Activated T-cell treated with anti-CD3 and anti-CD28 coated beads, Interleukin-2, amount 50 U/mL, for 72 hours (primary cell): ENCODE results near the gene ACTL8. TPM values are rescaled to one million over a fixed set of nuclear protein-coding genes. Genes with fewer than 3 reads are reported as not detected.

Experiments
- ATAC-seq, 2 donors: fragments of 150-1000 bp; cut with Tn5 transposase; replicated peaks in 1 of 2; 2 replicates each; pipeline ENCODE4 v1.10.0; 2021; ENCODE audit warnings: moderate library complexity in 2 of 2, mild to moderate bottlenecking in 1 of 2
- DNase-seq, 2 donors: peaks; one replicate each; pipeline ENCODE4 v3.0.0; 2021 to 2022; ENCODE audit warnings: mixed read lengths in 1 of 2
- H3K27ac Mint-ChIP-seq: one replicate; pipeline ENCODE4 v1.8.0; 2022; ENCODE audit warnings: mild to moderate bottlenecking, moderate library complexity, mixed read lengths
- H3K27me3 Mint-ChIP-seq: one replicate; pipeline ENCODE4 v1.8.0; 2022; ENCODE audit warnings: low read depth, mixed read lengths
- H3K36me3 Mint-ChIP-seq, 2 donors: one replicate each; pipeline ENCODE4 v1.8.0; 2022; ENCODE audit warnings: mixed read lengths in 2 of 2, mild to moderate bottlenecking in 1 of 2; ENCODE audit not compliant: insufficient read depth in 2 of 2
- H3K4me1 Mint-ChIP-seq: one replicate; pipeline ENCODE4 v1.8.0; 2022; ENCODE audit warnings: low read depth, mixed read lengths
- H3K4me3 Mint-ChIP-seq, 2 donors: one replicate each; pipeline ENCODE4 v1.8.0; 2022; ENCODE audit warnings: mild to moderate bottlenecking in 2 of 2, mixed read lengths in 2 of 2, moderate library complexity in 2 of 2
- H3K9me3 Mint-ChIP-seq, 2 donors: one replicate each; pipeline ENCODE4 v1.8.0; 2022; ENCODE audit warnings: mixed read lengths in 2 of 2
- total RNA-seq, 2 donors: library from RNA; stranded (reverse); gene quantifications; one replicate each; pipeline ENCODE4 v1.2.3, GENCODE V29; 2022

ACTL8 gene
- total RNA-seq, 2 donors from 2014 or later: not detected

DNA sequence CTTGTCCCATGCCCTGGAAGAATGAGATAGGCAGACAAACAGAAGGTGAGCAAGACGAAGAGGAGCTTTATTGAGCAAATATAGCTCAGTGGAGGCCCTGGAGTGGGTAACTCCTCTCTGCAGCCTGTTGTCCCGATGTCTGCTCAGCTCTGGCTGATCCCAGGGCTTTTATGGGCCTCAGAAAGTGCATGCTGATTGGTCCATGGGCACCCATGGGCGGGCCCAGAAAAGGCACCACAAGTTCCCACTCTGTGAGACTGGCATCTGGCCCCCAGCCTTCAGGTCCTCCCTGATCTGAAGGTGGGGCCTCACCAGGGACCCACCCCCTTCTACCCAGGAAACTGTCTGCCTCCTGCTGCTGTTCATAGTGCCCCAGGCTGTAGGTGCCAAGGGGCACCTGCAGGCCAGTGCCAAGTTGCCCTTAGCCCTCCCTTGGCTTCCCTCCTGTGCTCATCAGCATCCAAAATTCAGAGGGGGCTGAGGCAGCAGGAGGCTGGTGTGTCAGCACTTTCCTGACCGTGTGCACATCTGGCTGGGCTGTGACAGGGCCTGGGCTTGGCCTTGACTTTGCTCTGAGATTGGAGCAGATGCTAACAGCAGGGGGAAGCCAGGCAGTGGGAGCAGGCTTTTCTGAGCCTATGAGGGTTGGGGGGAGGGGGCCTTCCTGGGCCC, 35.4 kb downstream of the ACTL8 start:
- H3K27me3 Mint-ChIP-seq: peaks cover 4% of the 10 kb centered on the region
- H3K4me1 Mint-ChIP-seq: no peaks in the 10 kb centered on the region
- no peaks in the 10 kb centered on the region for H3K9me3 Mint-ChIP-seq
- DNase-seq: no peak
- H3K4me3 Mint-ChIP-seq: no peak overlapping the region
- no peak for ATAC-seq
- no peaks in the 10 kb centered on the region for H3K36me3 Mint-ChIP-seq
- no peak overlapping the region for H3K27ac Mint-ChIP-seq

DNA sequence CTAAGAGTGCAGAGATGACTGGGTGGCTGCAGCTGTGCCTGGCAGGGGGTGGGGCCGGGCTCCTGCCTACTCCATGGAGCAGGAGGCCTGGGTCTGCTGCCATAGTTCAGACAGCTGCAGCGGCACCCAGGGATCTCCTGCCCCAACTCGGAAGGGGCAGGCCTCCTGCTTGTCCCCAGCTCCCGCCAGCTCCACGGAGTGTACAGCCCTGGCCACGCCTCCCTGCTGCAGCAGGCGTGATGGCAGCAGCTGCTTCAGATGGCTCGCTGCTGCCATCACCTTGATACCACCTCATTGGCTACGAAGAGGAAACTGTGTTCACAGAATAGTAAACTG, 35.9 kb downstream of the ACTL8 start:
- Mint-ChIP-seq H3K4me3 (no peak overlapping the region), H3K36me3 (no peaks in the 10 kb centered on the region), H3K27me3 (peaks cover 5% of the 10 kb centered on the region), H3K27ac (no peak overlapping the region), H3K4me1 (no peaks in the 10 kb centered on the region), H3K9me3 (no peaks in the 10 kb centered on the region)
- DNase-seq (no peak), ATAC-seq (no peak)

DNA sequence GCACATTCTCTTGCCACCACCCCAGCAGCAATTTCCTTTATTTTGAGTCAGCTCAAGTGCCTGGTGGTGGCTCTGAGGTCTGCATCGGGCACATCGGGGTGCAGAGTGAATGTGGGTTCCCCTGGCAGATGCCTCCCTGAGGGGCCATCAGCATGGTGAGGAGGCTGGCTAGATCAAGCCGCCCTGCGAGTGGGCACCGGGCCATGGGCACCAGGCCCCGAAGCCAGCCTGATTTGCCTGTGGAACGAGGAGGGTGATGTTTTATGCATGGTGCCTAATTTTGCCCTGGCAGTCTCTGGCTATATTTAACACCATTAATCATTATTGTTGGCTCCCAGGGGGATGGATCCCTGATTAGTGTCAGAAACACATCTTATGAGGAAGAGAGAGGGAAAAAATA, 36.3 kb downstream of the ACTL8 start:
- H3K4me3 Mint-ChIP-seq: no peak overlapping the region
- H3K4me1 Mint-ChIP-seq: no peaks in the 10 kb centered on the region
- H3K27me3 Mint-ChIP-seq: peaks cover 5% of the 10 kb centered on the region
- ATAC-seq: no peak
- H3K27ac Mint-ChIP-seq: no peak overlapping the region
- no peak for DNase-seq
- H3K36me3 Mint-ChIP-seq: no peaks in the 10 kb centered on the region
- H3K9me3 Mint-ChIP-seq: no peaks in the 10 kb centered on the region

DNA sequence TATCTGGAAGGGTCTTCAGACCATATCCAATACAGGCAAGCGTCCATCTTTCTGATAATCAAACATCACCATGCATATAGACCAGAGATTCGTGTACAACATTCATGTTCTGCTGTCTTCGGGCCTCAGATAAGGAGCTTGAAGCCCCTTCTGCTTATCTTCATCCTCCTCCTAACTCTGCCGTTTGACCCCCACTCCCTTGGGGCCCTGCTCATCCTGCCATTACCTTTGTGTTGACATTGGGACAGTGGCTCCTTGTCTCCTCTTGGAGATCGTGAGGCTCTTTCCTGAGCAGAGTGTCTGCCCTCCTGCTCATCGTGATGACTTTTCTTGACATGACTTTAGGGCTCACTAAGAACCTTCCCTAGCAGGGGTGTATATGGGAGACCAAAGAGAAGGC, 37.3 kb downstream of the ACTL8 start:
- Mint-ChIP-seq H3K36me3 (no peaks in the 10 kb centered on the region), H3K27ac (no peak overlapping the region), H3K27me3 (peaks cover 5% of the 10 kb centered on the region), H3K4me3 (no peak overlapping the region), H3K4me1 (no peaks in the 10 kb centered on the region), H3K9me3 (no peaks in the 10 kb centered on the region)
- ATAC-seq (no peak), DNase-seq (no peak)

DNA sequence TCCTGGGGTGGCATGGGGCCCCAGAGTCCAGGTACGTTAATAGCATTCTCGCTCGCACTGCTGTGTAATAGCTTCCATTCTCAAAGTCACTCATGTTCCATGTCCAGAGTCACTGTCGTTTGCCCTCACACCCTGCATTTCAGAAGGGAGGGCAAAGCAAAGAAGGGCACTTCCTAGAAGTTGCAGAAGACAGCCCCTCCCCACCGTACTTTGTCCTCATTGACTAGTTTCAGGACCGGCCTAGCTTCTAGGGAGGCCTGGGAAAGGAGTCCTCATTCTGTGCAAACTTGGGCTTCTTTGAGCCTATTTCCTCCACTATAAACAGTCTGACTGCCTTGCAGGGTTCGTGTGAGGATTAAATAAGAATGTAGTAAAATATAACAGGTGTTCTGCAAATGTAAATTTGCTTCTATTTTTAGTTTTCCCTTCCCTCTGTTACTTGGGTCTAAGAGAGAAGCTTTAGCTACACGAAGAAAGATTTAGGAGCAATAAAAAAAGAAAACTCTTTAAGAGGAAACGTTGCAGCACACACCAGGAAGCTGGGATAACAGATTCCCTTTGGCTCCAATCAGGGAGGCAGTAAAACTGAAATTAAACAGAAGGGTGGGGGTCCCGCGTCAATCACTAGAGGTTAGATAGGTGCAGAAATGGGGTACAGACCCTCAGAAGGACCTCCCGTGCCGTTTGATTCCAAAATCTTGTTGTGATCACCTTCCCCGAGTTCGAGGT, 40.1 kb downstream of the ACTL8 start:
- Mint-ChIP-seq H3K4me1 (no peaks in the 10 kb centered on the region), H3K9me3 (no peaks in the 10 kb centered on the region), H3K36me3 (no peaks in the 10 kb centered on the region), H3K27me3 (peaks cover 18% of the 10 kb centered on the region), H3K4me3 (no peak overlapping the region), H3K27ac (no peak overlapping the region)
- ATAC-seq: no peak
- DNase-seq: no peak

DNA sequence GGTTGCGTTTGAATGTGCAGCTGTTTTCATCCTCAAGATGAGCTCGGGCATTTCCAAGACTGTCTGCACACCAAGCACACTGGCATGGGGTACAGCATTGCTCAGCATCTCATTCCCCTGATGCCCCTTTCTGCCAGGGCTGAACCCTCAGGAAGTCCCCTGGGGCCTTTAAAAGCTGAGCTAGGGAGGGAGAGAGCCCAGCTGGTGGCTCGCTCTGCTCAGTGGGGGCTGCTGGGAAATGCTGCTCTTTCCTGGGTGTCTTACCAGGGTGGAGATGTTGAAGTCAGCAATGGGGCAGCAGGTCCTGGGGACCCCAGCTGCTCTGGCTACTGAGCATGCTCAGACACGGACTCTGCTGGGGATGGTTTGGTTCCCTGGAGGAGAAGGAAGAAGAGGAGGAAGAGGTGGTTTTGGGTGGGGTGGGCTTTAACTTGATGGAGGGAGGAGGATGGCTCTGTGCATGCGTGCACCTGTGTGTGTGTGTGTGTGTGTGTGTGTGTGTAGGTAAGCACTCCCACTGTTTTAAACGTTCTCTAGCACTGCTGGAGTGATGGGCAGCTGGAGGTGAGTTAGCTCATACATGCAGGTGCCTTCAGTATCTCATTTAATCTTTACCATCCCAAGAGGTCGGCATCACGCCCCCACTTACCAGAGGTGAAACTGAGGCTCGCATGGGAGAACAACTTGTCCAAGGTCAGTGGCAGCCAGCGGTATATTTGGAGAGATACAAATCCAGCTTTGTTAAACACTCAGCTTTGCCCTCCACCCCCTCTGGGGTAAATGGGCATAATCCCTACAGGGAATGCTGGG, 40.9 kb downstream of the ACTL8 start:
- Mint-ChIP-seq H3K4me1 (no peaks in the 10 kb centered on the region), H3K9me3 (no peaks in the 10 kb centered on the region), H3K27ac (no peak overlapping the region), H3K27me3 (peaks cover 20% of the 10 kb centered on the region), H3K36me3 (no peaks in the 10 kb centered on the region), H3K4me3 (no peak overlapping the region)
- no peak for ATAC-seq
- no peak for DNase-seq

DNA sequence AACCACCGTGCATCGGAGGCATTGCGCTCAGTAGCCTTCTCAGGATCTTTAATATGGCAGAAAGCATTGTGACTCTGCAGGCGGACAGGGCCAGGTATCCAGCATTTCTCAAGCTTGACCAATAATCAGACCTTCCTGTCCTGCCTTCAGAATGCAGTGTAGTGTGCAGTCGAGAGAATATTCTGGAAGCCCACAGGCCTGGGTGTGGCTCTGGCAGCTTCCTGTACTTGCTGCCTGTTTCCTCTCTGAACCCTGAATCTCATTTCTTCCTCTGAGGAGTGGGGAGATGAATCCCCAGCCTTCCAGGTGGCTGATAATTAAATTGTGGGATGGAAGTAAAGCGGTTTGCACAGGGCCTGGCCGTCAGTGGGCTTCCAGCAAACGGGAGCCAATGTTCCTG, 42.3 kb downstream of the ACTL8 start:
- ATAC-seq: no peak
- H3K27ac Mint-ChIP-seq: no peak overlapping the region
- no peak overlapping the region for H3K4me3 Mint-ChIP-seq
- H3K9me3 Mint-ChIP-seq: no peaks in the 10 kb centered on the region
- H3K27me3 Mint-ChIP-seq: peaks cover 20% of the 10 kb centered on the region
- no peaks in the 10 kb centered on the region for H3K36me3 Mint-ChIP-seq
- no peak for DNase-seq
- no peaks in the 10 kb centered on the region for H3K4me1 Mint-ChIP-seq

DNA sequence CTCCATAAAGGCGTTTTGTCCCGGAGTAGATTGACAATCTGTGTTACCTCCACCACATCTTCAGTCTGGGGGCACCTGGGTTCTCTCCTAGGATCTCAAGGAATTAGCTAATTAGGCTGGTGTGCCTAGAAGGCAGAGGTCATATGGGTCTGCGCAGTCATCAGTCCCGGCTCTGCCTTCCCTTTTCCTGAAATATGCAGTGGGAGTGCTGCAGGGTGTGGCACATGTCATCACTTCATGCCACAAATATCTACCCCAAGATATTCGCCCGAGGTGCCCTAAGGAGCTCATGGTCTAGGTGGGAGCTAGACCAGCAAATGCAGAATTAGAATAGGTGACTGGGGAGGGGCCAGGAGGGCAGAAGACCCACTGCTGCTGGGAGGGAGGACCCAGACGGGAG, 42.9 kb downstream of the ACTL8 start:
- DNase-seq (no peak), ATAC-seq (no peak)
- Mint-ChIP-seq H3K4me1 (no peaks in the 10 kb centered on the region), H3K4me3 (no peak overlapping the region), H3K9me3 (no peaks in the 10 kb centered on the region), H3K27me3 (peaks cover 20% of the 10 kb centered on the region), H3K27ac (no peak overlapping the region), H3K36me3 (no peaks in the 10 kb centered on the region)

DNA sequence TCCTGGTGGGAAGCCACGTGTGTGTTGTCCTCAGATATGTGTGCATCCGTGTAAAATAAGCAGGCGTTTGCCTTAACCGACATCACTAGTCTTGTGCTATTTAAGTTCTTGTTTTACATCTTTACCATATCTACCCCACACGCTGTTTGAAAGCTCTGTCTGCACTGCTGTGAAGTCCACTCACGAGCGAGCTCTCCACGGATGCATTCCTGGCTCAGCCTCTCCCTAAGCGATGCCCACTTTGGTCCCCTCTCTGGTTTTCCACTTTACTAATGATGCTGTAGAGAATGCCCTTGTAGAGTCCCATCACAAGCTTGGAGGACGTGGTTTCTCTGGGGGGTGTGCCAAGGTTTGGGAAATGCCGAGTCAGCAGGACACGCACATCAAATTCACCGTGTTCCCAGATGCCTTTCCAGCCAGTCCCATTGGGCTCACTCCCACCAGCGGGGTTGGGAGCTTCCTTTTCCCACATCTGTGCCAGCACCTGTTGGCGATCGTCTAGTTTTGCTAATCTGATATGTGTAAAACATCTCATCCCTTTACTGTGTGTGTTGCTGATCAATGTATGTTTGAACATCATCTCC, 43.8 kb downstream of the ACTL8 start:
- no peaks in the 10 kb centered on the region for H3K4me1 Mint-ChIP-seq
- ATAC-seq: no peak
- H3K36me3 Mint-ChIP-seq: no peaks in the 10 kb centered on the region
- peaks cover 20% of the 10 kb centered on the region for H3K27me3 Mint-ChIP-seq
- no peak overlapping the region for H3K4me3 Mint-ChIP-seq
- no peak for DNase-seq
- H3K27ac Mint-ChIP-seq: no peak overlapping the region
- no peaks in the 10 kb centered on the region for H3K9me3 Mint-ChIP-seq

DNA sequence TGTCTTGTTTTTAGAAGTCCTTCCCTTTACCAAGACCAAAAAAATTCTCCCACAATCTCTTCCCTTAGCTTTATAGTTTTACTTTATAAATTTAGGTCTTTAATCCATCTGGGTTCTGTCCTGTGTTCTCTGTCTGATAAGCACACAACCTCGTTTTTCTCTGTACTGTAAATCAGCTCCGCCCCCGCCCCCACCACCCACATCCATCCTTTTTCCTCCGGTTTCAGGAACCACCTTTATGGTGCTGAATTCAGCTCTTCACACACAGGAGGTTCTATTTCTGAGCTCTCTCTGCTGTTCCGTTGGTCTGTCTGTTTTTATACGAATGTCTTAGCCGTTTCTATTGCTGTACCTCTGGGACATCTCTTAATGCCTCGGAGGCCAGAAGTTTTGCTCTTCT, 44.5 kb downstream of the ACTL8 start:
- Mint-ChIP-seq H3K36me3 (no peaks in the 10 kb centered on the region), H3K27ac (no peak overlapping the region), H3K9me3 (no peaks in the 10 kb centered on the region), H3K4me3 (no peak overlapping the region), H3K27me3 (peaks cover 20% of the 10 kb centered on the region), H3K4me1 (no peaks in the 10 kb centered on the region)
- DNase-seq (no peak), ATAC-seq (no peak)

DNA sequence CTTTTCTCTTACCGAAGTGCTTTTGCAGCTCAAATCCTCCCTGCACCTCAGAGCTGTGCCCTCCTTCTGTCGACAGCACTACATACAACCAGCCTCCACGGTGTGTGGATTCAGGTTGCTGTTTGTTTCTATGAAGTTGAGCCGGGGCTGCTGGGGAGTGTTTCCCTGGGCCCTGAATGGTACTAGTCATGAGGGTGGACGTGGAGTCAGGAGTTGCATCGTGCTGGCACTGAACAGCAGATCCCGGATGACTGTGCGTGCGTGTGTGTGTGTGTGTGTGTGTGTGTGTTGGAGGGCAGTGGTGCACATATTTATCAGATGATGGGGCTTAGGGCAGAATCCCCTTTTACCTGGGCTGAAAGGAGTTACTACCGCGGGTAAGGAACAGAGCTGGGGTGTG, 47.0 kb downstream of the ACTL8 start:
- H3K36me3 Mint-ChIP-seq: no peaks in the 10 kb centered on the region
- no peak for ATAC-seq

DNA sequence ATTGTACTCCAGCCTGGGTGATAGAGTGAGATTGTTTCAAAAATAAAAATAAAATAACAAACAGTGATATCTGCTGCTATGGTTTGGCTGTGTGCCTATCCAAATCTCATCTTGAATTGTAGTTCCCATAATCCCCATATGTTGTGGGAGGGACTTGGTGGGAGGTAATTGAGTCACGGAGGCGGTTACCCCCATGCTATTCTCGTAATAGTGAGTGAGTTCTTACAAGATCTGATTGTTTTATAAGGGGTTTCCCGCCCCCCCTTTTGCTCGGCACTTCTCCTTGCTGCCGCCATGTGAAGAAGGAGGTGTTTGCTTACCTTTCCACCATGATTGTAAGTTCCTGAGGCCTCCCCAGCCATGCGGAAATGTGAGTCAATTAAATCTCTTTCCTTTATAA, 47.8 kb downstream of the ACTL8 start:
- DNase-seq: no peak
- no peaks in the 10 kb centered on the region for H3K36me3 Mint-ChIP-seq
- H3K9me3 Mint-ChIP-seq: peaks cover 0 to 3% of the 10 kb centered on the region in 2 donors

More for the DNA sequence above, 47.0 kb downstream of the ACTL8 start:
- Mint-ChIP-seq H3K27ac (no peak overlapping the region), H3K9me3 (peaks cover 0 to 3% of the 10 kb centered on the region in 2 donors), H3K4me1 (no peaks in the 10 kb centered on the region), H3K4me3 (no peak overlapping the region), H3K27me3 (peaks cover 21% of the 10 kb centered on the region)
- DNase-seq: no peak

More for the DNA sequence above, 47.8 kb downstream of the ACTL8 start:
- Mint-ChIP-seq H3K4me3 (no peak overlapping the region), H3K27ac (no peak overlapping the region), H3K27me3 (peaks cover 25% of the 10 kb centered on the region), H3K4me1 (no peaks in the 10 kb centered on the region)
- ATAC-seq: no peak
